IMR-90 (cell line): Measurements from ENCODE around the gene ZNF716. TPM values are rescaled to one million over a fixed set of nuclear protein-coding genes. Genes with fewer than 3 reads are reported as not detected.
"Not testable (repeated sequence)": the region's sequence is repeated elsewhere in the genome, so short reads cannot be mapped to it uniquely, and the experiment has no call there.

Source experiments
- ATAC-seq: fragments of 200-7000 bp; cut with Tn5 transposase; 2 replicates; pipeline ENCODE4 v1.9.1; 2020; ENCODE audit warnings: low read depth, mild to moderate bottlenecking, moderate library complexity
- BruUV-seq: library from RNA; stranded (reverse); fragments of 400-500 nt; replicated peaks from 2 replicates; lab custom pipeline; 2021; lab: Mats Ljungman, UMichigan
- CTCF ChIA-PET: fragments of 300-600 bp; formaldehyde crosslinking; extraction: SDS; loops from one replicate; lab custom pipeline; 2021; ENCODE audit warnings: antibody characterized with exemption; lab: Yijun Ruan, JAX
- POLR2A ChIA-PET: fragments of 300-600 bp; sonication (Branson Sonifier 250); formaldehyde crosslinking; loops from one replicate; lab custom pipeline; 2022; ENCODE audit warnings: antibody characterized with exemption; ENCODE audit not compliant: unreplicated experiment; lab: Charles Lee
- DNase-seq: peaks from one replicate; pipeline ENCODE4 v3.0.0; 2013
- H2AFZ ChIP-seq: replicated peaks from 2 replicates; pipeline ENCODE3; 2013; ENCODE audit warnings: low read length, mild to moderate bottlenecking; ENCODE audit not compliant: poor library complexity
- H2AK5ac ChIP-seq: 2 replicates; pipeline ENCODE4 v1.6.1; 2013; ENCODE audit warnings: low read depth, low read length, inconsistent platforms
- H2AK9ac ChIP-seq: replicated peaks from 2 replicates; pipeline ENCODE3; 2013; ENCODE audit warnings: mild to moderate bottlenecking, low read depth, low read length, moderate library complexity; ENCODE audit not compliant: poor library complexity
- H2BK120ac ChIP-seq: 2 replicates; pipeline ENCODE4 v1.6.1; 2013; ENCODE audit warnings: low read depth, low read length, inconsistent platforms
- H2BK15ac ChIP-seq: 3 replicates; pipeline ENCODE4 v1.6.1; 2013; ENCODE audit warnings: low read depth, low read length, inconsistent platforms
- H2BK20ac ChIP-seq: 2 replicates; pipeline ENCODE4 v1.6.1; 2013; ENCODE audit warnings: low read depth, mild to moderate bottlenecking, inconsistent platforms, low read length, moderate library complexity
- H2BK5ac ChIP-seq: 2 replicates; pipeline ENCODE4 v1.6.1; 2013; ENCODE audit warnings: mild to moderate bottlenecking, low read depth, low read length, inconsistent platforms; ENCODE audit not compliant: poor library complexity, severe bottlenecking
- H3K14ac ChIP-seq: replicated peaks from 2 replicates; pipeline ENCODE4 v1.6.1; 2013; ENCODE audit warnings: low read depth, low read length, inconsistent platforms
- H3K18ac ChIP-seq: 2 replicates; pipeline ENCODE4 v1.6.1; 2013; ENCODE audit warnings: low read depth, low read length, control low read depth
- H3K23ac ChIP-seq: 2 replicates; pipeline ENCODE4 v1.6.1; 2013; ENCODE audit warnings: low read depth, low read length, inconsistent platforms
- H3K27ac ChIP-seq: 2 replicates; pipeline ENCODE4 v1.5.1; 2013; ENCODE audit warnings: mild to moderate bottlenecking, control low read depth, low read length; ENCODE audit not compliant: insufficient read depth
- H3K27me3 ChIP-seq: 2 replicates; pipeline ENCODE4 v1.6.1; 2013; ENCODE audit warnings: low read length; ENCODE audit not compliant: control insufficient read depth, insufficient read depth
- H3K36me3 ChIP-seq: 2 replicates; pipeline ENCODE4 v1.6.1; 2013; ENCODE audit warnings: low read length, mixed read lengths; ENCODE audit not compliant: control insufficient read depth, insufficient read depth
- H3K4ac ChIP-seq: 2 replicates; pipeline ENCODE4 v1.6.1; 2013; ENCODE audit warnings: low read depth, low read length, inconsistent platforms
- H3K4me1 ChIP-seq: 2 replicates; pipeline ENCODE4 v1.6.1; 2013; ENCODE audit warnings: low read length, mixed read lengths; ENCODE audit not compliant: control insufficient read depth, insufficient read depth
- H3K4me2 ChIP-seq: 2 replicates; pipeline ENCODE4 v1.6.1; 2013; ENCODE audit warnings: low read depth, mild to moderate bottlenecking, control low read depth, low read length, moderate library complexity
- H3K4me3 ChIP-seq: 2 replicates; pipeline ENCODE4 v1.5.1; 2013; ENCODE audit warnings: low read depth, mild to moderate bottlenecking, control low read depth, low read length, moderate library complexity; ENCODE audit not compliant: insufficient read depth
- H3K56ac ChIP-seq: 2 replicates; pipeline ENCODE4 v1.6.1; 2013; ENCODE audit warnings: low read length, inconsistent platforms; ENCODE audit not compliant: insufficient read depth; ENCODE audit errors: extremely low read depth
- H3K79me1 ChIP-seq, 2 experiments: 2 replicates each; pipeline ENCODE4 v1.6.1; 2013; ENCODE audit warnings: low read length in 2 of 2, inconsistent platforms in 1 of 2, low read depth in 1 of 2
- H3K9ac ChIP-seq: 2 replicates; pipeline ENCODE4 v1.6.1; 2013; ENCODE audit warnings: low read depth, low read length, control low read depth
- H3K9me1 ChIP-seq: 2 replicates; pipeline ENCODE4 v1.6.1; 2013; ENCODE audit warnings: low read length, inconsistent platforms; ENCODE audit not compliant: insufficient read depth
- H3K9me3 ChIP-seq: 2 replicates; pipeline ENCODE4 v1.6.1; 2013; ENCODE audit warnings: low read length; ENCODE audit not compliant: control insufficient read depth, insufficient read depth
- H4K20me1 ChIP-seq: 2 replicates; pipeline ENCODE4 v1.6.1; 2013; ENCODE audit warnings: low read length, inconsistent platforms; ENCODE audit not compliant: insufficient read depth
- H4K5ac ChIP-seq: 2 replicates; pipeline ENCODE4 v1.6.1; 2013; ENCODE audit warnings: mild to moderate bottlenecking, low read depth, low read length, control low read depth
- H4K8ac ChIP-seq, 2 experiments: 2 replicates each; pipeline ENCODE4 v1.6.1; 2013; ENCODE audit warnings: low read depth in 2 of 2, low read length in 2 of 2, control low read depth in 1 of 2, inconsistent platforms in 1 of 2
- H4K91ac ChIP-seq: 2 replicates; pipeline ENCODE4 v1.6.1; 2013; ENCODE audit warnings: low read depth, low read length, inconsistent platforms; ENCODE audit not compliant: insufficient read depth
- WGBS, 2 experiments: methylation state at CpG; one replicate each; pipeline versions ENCODE4 v1.1.5 to v1.1.7; 2013; ENCODE audit warnings: missing lambda C conversion rate in 2 of 2; ENCODE audit not compliant: insufficient read length in 1 of 2; ENCODE audit errors: extremely low coverage in 2 of 2; 5-methylcytosine and 5-hydroxymethylcytosine counted together
- dilution Hi-C: fragments of 300-500 bp; cut with HindIII; formaldehyde crosslinking; loops from one replicate; pipeline ENCODE4 v1.14.3; 2018; ENCODE audit warnings: low sequenced_read_pairs; ENCODE audit not compliant: unreplicated experiment
- in situ Hi-C: fragments of 300-500 bp; cut with MboI; formaldehyde crosslinking; loops from 3 replicates; pipeline ENCODE4 v1.14.3; 2019; ENCODE audit warnings: low sequenced_read_pairs, inconsistent platforms, mixed read lengths
- intact Hi-C: fragments of 100-400 bp; cut with micrococcal nuclease; formaldehyde crosslinking; loops from 2 replicates; pipeline ENCODE4 v1.10.0; 2022
- polyA plus RNA-seq, 3 experiments: library from polyadenylated mRNA; depleted of rRNA; stranded (reverse); fragments of >200 nt; gene quantifications; 2 replicates each; pipeline ENCODE4 v1.2.3, GENCODE V29; 2012; ENCODE audit warnings: low replicate concordance in 1 of 3
- total RNA-seq: library from RNA; depleted of rRNA; stranded (reverse); fragments of >200 nt; gene quantifications from 2 replicates; pipeline ENCODE4 v1.2.3, GENCODE V29; 2012

Gene ZNF716
- total and polyA plus RNA-seq, 2 of the 4 experiments (the other 2 are of a cell fraction) = not detected

DNA sequence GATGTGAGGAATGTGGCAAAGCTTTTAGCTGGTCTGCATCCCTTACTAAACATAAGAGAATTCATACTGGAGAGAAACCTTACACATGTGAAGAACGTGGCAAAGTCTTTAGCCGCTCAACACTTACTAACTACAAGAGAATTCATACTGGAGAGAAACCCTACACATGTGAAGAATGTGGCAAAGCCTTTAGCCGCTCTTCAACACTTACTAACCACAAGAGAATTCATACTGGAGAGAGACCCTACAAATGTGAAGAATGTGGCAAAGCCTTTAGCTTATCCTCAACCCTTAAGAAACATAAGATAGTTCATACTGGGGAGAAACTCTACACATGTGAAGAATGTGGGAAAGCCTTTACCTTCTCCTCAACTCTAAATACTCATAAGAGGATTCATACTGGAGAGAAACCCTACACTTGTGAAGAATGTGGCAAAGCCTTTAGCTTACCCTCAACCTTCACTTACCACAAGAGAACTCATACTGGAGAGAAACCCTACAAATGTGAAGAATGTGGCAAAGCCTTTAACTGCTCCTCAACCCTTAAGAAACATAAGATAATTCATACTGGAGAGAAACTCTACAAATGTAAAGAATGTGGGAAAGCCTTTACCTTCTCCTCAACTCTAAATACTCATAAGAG, 19.3 kb downstream of the ZNF716 start:
- H3K4me2 ChIP-seq, BruUV-seq, in situ Hi-C loops, ATAC-seq, POLR2A ChIA-PET, DNase-seq, H4K8ac ChIP-seq, H3K18ac ChIP-seq, H3K4ac ChIP-seq, H3K36me3 ChIP-seq, H3K9ac ChIP-seq, intact Hi-C loops, H3K27me3 ChIP-seq, H4K20me1 ChIP-seq, H2BK15ac ChIP-seq, H3K4me1 ChIP-seq, H2BK5ac ChIP-seq, H3K23ac ChIP-seq, H2BK120ac ChIP-seq, CTCF ChIA-PET, H2BK20ac ChIP-seq, H2AFZ ChIP-seq, dilution Hi-C loops, H3K79me1 ChIP-seq, H3K27ac ChIP-seq, H3K4me3 ChIP-seq, H4K91ac ChIP-seq, H3K14ac ChIP-seq, H2AK9ac ChIP-seq, H4K5ac ChIP-seq, H3K56ac ChIP-seq, H2AK5ac ChIP-seq, H3K9me1 ChIP-seq: not testable (repeated sequence)
- WGBS, 2 experiments = no CpG with 5 or more reads among the region's 3 CpGs
- peaks cover 19% of the 10 kb centered on the region for H3K9me3 ChIP-seq

DNA sequence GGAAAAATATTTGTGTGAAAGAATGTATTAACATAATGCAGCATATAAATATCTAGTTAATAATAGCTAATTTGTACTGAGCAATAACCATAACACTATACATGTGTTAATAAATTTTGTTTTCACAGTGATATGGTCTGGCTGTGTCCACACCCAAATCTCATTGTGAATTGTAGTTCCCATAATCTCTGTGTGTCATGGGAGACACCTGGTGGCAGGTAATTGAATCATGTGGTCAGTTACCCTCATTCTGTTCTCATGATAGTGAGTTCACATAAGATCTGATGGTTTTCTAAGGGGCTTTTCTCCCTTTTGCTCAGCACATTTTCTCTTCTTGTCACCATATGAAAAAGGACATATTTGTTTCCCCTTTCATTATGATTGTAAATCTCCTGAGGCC, 30.3 kb downstream of the ZNF716 start:
- BruUV-seq, H2BK20ac ChIP-seq, H2AK9ac ChIP-seq, H3K23ac ChIP-seq, H3K4ac ChIP-seq, H4K20me1 ChIP-seq, H3K4me1 ChIP-seq, H3K27ac ChIP-seq, H2BK120ac ChIP-seq, H3K14ac ChIP-seq, H3K9me1 ChIP-seq, DNase-seq, POLR2A ChIA-PET, H3K18ac ChIP-seq, H4K5ac ChIP-seq, intact Hi-C loops, H3K27me3 ChIP-seq, H4K91ac ChIP-seq, CTCF ChIA-PET, dilution Hi-C loops, H3K9me3 ChIP-seq, H3K79me1 ChIP-seq, H2BK15ac ChIP-seq, H3K4me3 ChIP-seq, H2AK5ac ChIP-seq, H3K9ac ChIP-seq, H3K36me3 ChIP-seq, H3K56ac ChIP-seq, H4K8ac ChIP-seq, H2BK5ac ChIP-seq, in situ Hi-C loops, H3K4me2 ChIP-seq, H2AFZ ChIP-seq, ATAC-seq: not testable (repeated sequence)
